ENCODE data around the gene CCN6.
A peak's percentile ranks its signal among the peaks of the same experiment; 100 is the strongest.

The CCN6 gene

GRCh38 chr6:112018619-112019416 is 35.1 kb upstream of the CCN6 start (continued):
- TF ChIP-seq ZNF501 (tag by site-specific recombination; IDR thresholded peaks at IDR 0.05) (no peak), KLF16 (tag by site-specific recombination; IDR thresholded peaks at IDR 0.05) (no peak), ZSCAN18 (tag by site-specific recombination; IDR thresholded peaks at IDR 0.05) (no peak), KLF8 (tag by site-specific recombination; IDR thresholded peaks at IDR 0.05) (no peak), REPIN1 (tag by site-specific recombination; IDR thresholded peaks at IDR 0.05; ENCODE audit: low read depth) (no peak), ZNF610 (tag by site-specific recombination; IDR thresholded peaks at IDR 0.05; ENCODE audit: borderline replicate concordance) (no peak), ZNF837 (tag by site-specific recombination; IDR thresholded peaks at IDR 0.05) (no peak), ZNF362 (tag by site-specific recombination; IDR thresholded peaks at IDR 0.05) (no peak), ZBTB48 (tag by site-specific recombination; IDR thresholded peaks at IDR 0.05) (no peak), ZNF660 (tag by site-specific recombination; IDR thresholded peaks at IDR 0.05) (no peak), ZNF133 (tag by site-specific recombination; IDR thresholded peaks at IDR 0.05) (no peak), ZFHX2 (tag by site-specific recombination; conservative IDR thresholded peaks at IDR 0.05) (no peak), ZNF843 (tag by site-specific recombination; IDR thresholded peaks at IDR 0.05) (peak; percentile 87), BCL11B (tag by site-specific recombination; IDR thresholded peaks at IDR 0.05; ENCODE audit: low read depth) (no peak), KLF7 (tag by site-specific recombination; IDR thresholded peaks at IDR 0.05; ENCODE audit: borderline replicate concordance) (no peak), ZNF621 (tag by site-specific recombination; IDR thresholded peaks at IDR 0.05) (no peak), ZNF140 (tag by site-specific recombination; IDR thresholded peaks at IDR 0.05) (no peak), ZNF701 (tag by site-specific recombination; IDR thresholded peaks at IDR 0.05) (no peak), ZNF26 (tag by site-specific recombination; IDR thresholded peaks at IDR 0.05) (no peak), ZNF548 (tag by site-specific recombination; IDR thresholded peaks at IDR 0.05) (no peak), GLI4 (tag by site-specific recombination; IDR thresholded peaks at IDR 0.05) (no peak), ZNF692 (tag by site-specific recombination; IDR thresholded peaks at IDR 0.05) (peak; percentile 67), KLF10 (tag by site-specific recombination; IDR thresholded peaks at IDR 0.05) (no peak), ZBTB1 (tag by site-specific recombination; IDR thresholded peaks at IDR 0.05) (no peak), ZNF16 (tag by site-specific recombination; IDR thresholded peaks at IDR 0.05; ENCODE audit: low read depth) (no peak), MZF1 (tag by site-specific recombination; IDR thresholded peaks at IDR 0.05; ENCODE audit: borderline replicate concordance) (0 out of 2 replicates have a peak, but pooled peaks have one; percentile 59), ZNF555 (tag by site-specific recombination; conservative IDR thresholded peaks at IDR 0.05) (no peak), ZSCAN4 (tag by site-specific recombination; IDR thresholded peaks at IDR 0.05) (peak; percentile 35; the same call in 1 of the 2 replicates), ZNF645 (tag by site-specific recombination; IDR thresholded peaks at IDR 0.05) (no peak), PRDM6 (tag by site-specific recombination; IDR thresholded peaks at IDR 0.05) (peak; percentile 86), ZFP3 (tag by site-specific recombination; IDR thresholded peaks at IDR 0.05; ENCODE audit: low read depth) (no peak), TRIM28 (IDR thresholded peaks at IDR 0.05; ENCODE audit: borderline replicate concordance, low read length) (peak; percentile 55; the same call in 1 of the 2 replicates)

Data from HEK293 (cell line).